C4-2B (cell line): ENCODE data around the gene HS1BP3.

Experiments
- CTCF ChIP-seq: fragments of 450-650 bp; conservative IDR thresholded peaks from 2 replicates; pipeline ENCODE4 v1.5.1; 2017; ENCODE audit warnings: mild to moderate bottlenecking
- ZFX ChIP-seq: fragments of 450-650 bp; IDR thresholded peaks from 2 replicates; pipeline ENCODE4 v1.6.1; 2017

GRCh38 chr2:20645301-20645701, 5.6 kb downstream of the HS1BP3 start:
- TF ChIP-seq CTCF = no peak
- TF ChIP-seq ZFX = no peak
